Adrenal gland (tissue), 5 donors: Measurements from ENCODE around the gene ATXN10.

ENCODE experiments used
- CTCF ChIP-seq, 6 experiments: fragments of 450-650 bp in 4 of 6; fragments of 200-600 bp in 2 of 6; sonication (generic) in 1 of 6; IDR thresholded peaks; 1 replicate in 5 of 6; 2 replicates in 1 of 6; pipeline versions ENCODE4 v1.5.1 to v1.8.0; 2016 to 2021; ENCODE audit warnings: antibody characterized with exemption in 6 of 6, mild to moderate bottlenecking in 2 of 6, moderate library complexity in 1 of 6
- POLR2A ChIP-seq, 2 donors: fragments of 450-650 bp; IDR thresholded peaks; one replicate each; pipeline ENCODE4 v1.6.1; 2017; ENCODE audit warnings: antibody characterized with exemption in 2 of 2, mild to moderate bottlenecking in 2 of 2, moderate library complexity in 1 of 2
- donor health status: DM: no; HTN: no; CAD: no.

DNA sequence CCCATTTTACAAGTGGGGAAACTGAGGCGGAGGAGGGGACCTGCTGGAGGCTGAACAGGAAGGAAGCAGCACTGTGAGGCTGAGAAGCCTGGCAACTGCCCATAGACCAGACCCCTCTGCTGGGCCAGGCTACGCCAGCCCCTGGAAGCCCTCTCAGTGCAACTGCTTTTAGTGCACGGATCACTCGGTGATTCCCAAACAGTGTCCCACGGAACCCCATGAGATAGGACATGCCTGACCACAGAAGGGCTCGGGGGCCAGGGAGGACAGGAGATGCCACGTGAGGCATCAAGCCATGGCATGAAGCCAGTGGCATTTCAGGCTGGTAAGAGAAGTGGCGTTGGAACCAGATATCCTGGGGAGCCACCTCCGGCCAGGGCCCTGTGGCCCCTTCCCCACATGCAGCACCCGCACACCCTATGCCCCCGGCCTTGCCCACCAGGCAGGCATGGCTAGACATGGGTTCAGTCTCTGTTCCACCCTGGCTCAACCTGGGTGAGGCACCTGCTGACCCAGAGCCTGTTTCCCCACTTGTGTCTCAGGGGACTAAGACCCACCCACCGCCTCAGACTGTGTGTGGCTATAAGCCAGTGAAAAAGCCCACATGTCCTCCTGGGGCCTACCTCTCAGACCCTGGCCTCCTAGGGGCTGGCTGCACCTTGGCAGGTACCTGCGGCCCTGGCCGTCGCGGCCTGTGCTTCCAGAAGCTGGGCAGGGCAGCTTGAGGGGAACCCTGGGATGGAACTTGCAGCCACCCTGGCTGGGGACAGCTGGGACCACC lies 221.2 kb downstream of the ATXN10 start:
- TF ChIP-seq CTCF (IDR thresholded peaks at IDR 0.05) (no peak), POLR2A (IDR thresholded peaks at IDR 0.05) (no peak)
